ENCODE measurements around the gene COL4A1.

COL4A1 gene

DNA sequence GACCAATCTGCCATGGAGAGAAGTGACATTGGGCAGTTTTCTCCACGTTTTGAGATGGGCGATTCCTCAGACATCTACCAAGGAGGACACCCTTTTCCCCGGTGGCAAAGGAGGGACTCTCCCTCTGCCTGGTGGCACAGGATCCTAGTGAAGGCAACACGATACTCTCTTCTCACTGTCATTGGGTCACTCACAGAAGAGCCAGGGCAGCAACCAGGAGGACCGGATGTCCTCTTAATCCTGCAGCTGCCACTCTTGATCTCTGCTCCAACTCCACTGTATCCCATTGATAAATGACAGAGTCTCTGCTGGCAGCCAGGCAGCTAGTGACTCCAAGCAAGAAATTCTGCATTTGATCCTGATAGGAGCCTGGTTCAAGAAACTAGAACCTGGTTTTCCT, 42.3 kb upstream of the COL4A1 start:
- no peaks in the 10 kb centered on the region for H3K9me3 ChIP-seq (ENCODE audit: control insufficient read depth, low read length)
- no peaks in the 10 kb centered on the region for H3K36me3 ChIP-seq (ENCODE audit: control insufficient read depth, insufficient read depth, low read length)
- H3K4me3 ChIP-seq (ENCODE audit: insufficient read depth, low read depth, low read length) = no peak overlapping the region
- H3K4me1 ChIP-seq (ENCODE audit: control insufficient read depth, insufficient read depth, low read length) = no peaks in the 10 kb centered on the region
- WGBS, 2 experiments = 92 to 94% methylated on average over 5 of the region's 5 CpGs
- H3K27me3 ChIP-seq (ENCODE audit: control insufficient read depth, insufficient read depth, low read length, poor library complexity, severe bottlenecking) = no peaks in the 10 kb centered on the region
- H3K27ac ChIP-seq (ENCODE audit: insufficient read depth, low read depth, low read length, poor library complexity, severe bottlenecking) = no peak overlapping the region

GRCh38 chr13:110348309-110349105, 41.5 kb upstream of the COL4A1 start:
- H3K36me3 ChIP-seq (ENCODE audit: control insufficient read depth, insufficient read depth, low read length) = no peaks in the 10 kb centered on the region
- H3K9me3 ChIP-seq (ENCODE audit: control insufficient read depth, low read length) = no peaks in the 10 kb centered on the region
- WGBS, 2 experiments = 93 to 99% methylated on average over 7 to 8 of the region's 8 CpGs
- no peaks in the 10 kb centered on the region for H3K4me1 ChIP-seq (ENCODE audit: control insufficient read depth, insufficient read depth, low read length)
- H3K4me3 ChIP-seq (ENCODE audit: insufficient read depth, low read depth, low read length) = no peak overlapping the region
- no peak overlapping the region for H3K27ac ChIP-seq (ENCODE audit: insufficient read depth, low read depth, low read length, poor library complexity, severe bottlenecking)
- H3K27me3 ChIP-seq (ENCODE audit: control insufficient read depth, insufficient read depth, low read length, poor library complexity, severe bottlenecking) = no peaks in the 10 kb centered on the region

GRCh38 chr13:110347535-110348308, 40.8 kb upstream of the COL4A1 start:
- 89% methylated on average over 18 of the region's 18 CpGs for WGBS, 2 experiments
- H3K27ac ChIP-seq (ENCODE audit: insufficient read depth, low read depth, low read length, poor library complexity, severe bottlenecking) = no peak overlapping the region
- H3K9me3 ChIP-seq (ENCODE audit: control insufficient read depth, low read length) = no peaks in the 10 kb centered on the region
- H3K36me3 ChIP-seq (ENCODE audit: control insufficient read depth, insufficient read depth, low read length) = no peaks in the 10 kb centered on the region
- H3K27me3 ChIP-seq (ENCODE audit: control insufficient read depth, insufficient read depth, low read length, poor library complexity, severe bottlenecking) = no peaks in the 10 kb centered on the region
- H3K4me1 ChIP-seq (ENCODE audit: control insufficient read depth, insufficient read depth, low read length) = no peaks in the 10 kb centered on the region
- H3K4me3 ChIP-seq (ENCODE audit: insufficient read depth, low read depth, low read length) = no peak overlapping the region

DNA sequence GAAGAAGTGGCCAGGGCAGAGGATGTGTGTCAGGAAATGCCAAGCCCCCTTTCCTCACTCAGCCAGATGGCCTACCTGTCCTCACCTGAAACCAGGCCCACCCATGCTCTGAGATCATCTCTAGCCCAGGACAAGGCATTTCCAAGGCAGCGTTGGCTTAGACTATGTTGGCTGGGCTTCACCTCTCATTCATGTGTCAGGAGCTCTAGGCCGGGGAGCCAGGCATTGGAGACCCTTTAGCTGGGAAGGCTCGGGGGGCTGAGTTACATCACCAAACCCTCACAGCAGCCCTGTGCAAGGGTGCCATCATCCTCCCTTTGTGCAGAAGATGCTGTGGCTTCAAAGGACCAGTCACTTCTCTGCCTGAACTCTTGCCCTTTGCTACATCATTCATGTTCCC, 40.1 kb upstream of the COL4A1 start:
- H3K4me3 ChIP-seq (ENCODE audit: insufficient read depth, low read depth, low read length) = no peak overlapping the region
- peaks cover 4% of the 10 kb centered on the region for H3K4me1 ChIP-seq (ENCODE audit: control insufficient read depth, insufficient read depth, low read length)
- no peaks in the 10 kb centered on the region for H3K9me3 ChIP-seq (ENCODE audit: control insufficient read depth, low read length)
- no peaks in the 10 kb centered on the region for H3K27me3 ChIP-seq (ENCODE audit: control insufficient read depth, insufficient read depth, low read length, poor library complexity, severe bottlenecking)
- no peak overlapping the region for H3K27ac ChIP-seq (ENCODE audit: insufficient read depth, low read depth, low read length, poor library complexity, severe bottlenecking)
- H3K36me3 ChIP-seq (ENCODE audit: control insufficient read depth, insufficient read depth, low read length) = no peaks in the 10 kb centered on the region
- 95% methylated on average over 3 of the region's 3 CpGs for WGBS, 2 experiments

- Histone ChIP-seq H3K4me1 (ENCODE audit: control insufficient read depth, insufficient read depth, low read length) (peaks cover 7% of the 10 kb centered on the region), H3K4me3 (ENCODE audit: insufficient read depth, low read depth, low read length) (no peak overlapping the region), H3K27ac (ENCODE audit: insufficient read depth, low read depth, low read length, poor library complexity, severe bottlenecking) (no peak overlapping the region), H3K9me3 (ENCODE audit: control insufficient read depth, low read length) (no peaks in the 10 kb centered on the region), H3K36me3 (ENCODE audit: control insufficient read depth, insufficient read depth, low read length) (no peaks in the 10 kb centered on the region), H3K27me3 (ENCODE audit: control insufficient read depth, insufficient read depth, low read length, poor library complexity, severe bottlenecking) (no peaks in the 10 kb centered on the region)
- WGBS, 2 experiments = 92 to 93% methylated on average over 17 of the region's 17 CpGs
These were observed 39.7 kb upstream of the COL4A1 start for GRCh38 chr13:110346661-110347067.

- H3K36me3 ChIP-seq (ENCODE audit: control insufficient read depth, insufficient read depth, low read length) = no peaks in the 10 kb centered on the region
- no peak overlapping the region for H3K4me3 ChIP-seq (ENCODE audit: insufficient read depth, low read depth, low read length)
- H3K27me3 ChIP-seq (ENCODE audit: control insufficient read depth, insufficient read depth, low read length, poor library complexity, severe bottlenecking) = no peaks in the 10 kb centered on the region
- peaks cover 9% of the 10 kb centered on the region for H3K4me1 ChIP-seq (ENCODE audit: control insufficient read depth, insufficient read depth, low read length)
- H3K27ac ChIP-seq (ENCODE audit: insufficient read depth, low read depth, low read length, poor library complexity, severe bottlenecking) = no peak overlapping the region
- no peaks in the 10 kb centered on the region for H3K9me3 ChIP-seq (ENCODE audit: control insufficient read depth, low read length)
- WGBS, 2 experiments = 94 to 95% methylated on average over 4 of the region's 4 CpGs
These were observed 38.7 kb upstream of the COL4A1 start for GRCh38 chr13:110345701-110346100.

DNA sequence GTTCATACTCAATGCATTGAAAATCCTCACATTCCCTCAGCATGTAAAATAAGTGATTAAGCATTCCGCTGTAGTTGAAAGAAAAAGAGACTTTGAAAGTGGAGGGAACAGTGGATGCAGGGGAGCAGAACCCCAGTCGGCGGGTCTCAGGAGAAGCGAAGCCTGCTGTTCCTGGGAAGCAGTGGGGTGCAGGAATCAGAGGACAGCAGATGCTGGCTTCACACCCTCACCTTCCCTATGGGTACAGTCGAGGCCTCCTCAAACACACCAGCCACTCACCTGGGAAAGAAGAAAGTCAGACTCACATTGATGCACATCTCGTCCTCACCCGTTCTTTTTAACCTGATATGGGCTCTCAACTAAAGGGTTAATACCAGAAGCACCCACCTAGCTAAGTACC, 38.3 kb upstream of the COL4A1 start:
- WGBS, 2 experiments = 92 to 97% methylated on average over 7 of the region's 7 CpGs
- Histone ChIP-seq H3K36me3 (ENCODE audit: control insufficient read depth, insufficient read depth, low read length) (no peaks in the 10 kb centered on the region), H3K4me1 (ENCODE audit: control insufficient read depth, insufficient read depth, low read length) (peaks cover 14% of the 10 kb centered on the region), H3K27ac (ENCODE audit: insufficient read depth, low read depth, low read length, poor library complexity, severe bottlenecking) (no peak overlapping the region), H3K9me3 (ENCODE audit: control insufficient read depth, low read length) (no peaks in the 10 kb centered on the region), H3K27me3 (ENCODE audit: control insufficient read depth, insufficient read depth, low read length, poor library complexity, severe bottlenecking) (no peaks in the 10 kb centered on the region), H3K4me3 (ENCODE audit: insufficient read depth, low read depth, low read length) (no peak overlapping the region)

DNA sequence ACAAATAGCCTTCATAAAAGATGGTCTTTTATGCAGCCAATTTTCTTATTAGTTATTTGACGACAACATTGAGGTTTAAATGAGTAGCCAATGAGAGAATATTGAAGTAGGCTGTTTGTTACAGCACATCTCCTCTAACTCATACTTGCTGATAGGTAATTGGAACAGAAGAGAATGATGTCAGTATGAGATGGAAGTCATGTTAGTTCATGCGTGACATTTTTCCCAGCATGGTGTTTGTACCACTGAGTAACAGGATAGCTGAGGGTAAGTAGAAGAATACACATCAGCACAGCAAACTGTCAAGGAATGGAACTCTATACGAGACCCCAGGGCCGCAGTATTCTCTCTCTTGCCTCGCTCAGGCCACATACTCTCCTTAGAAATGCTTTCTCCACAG, 37.4 kb upstream of the COL4A1 start:
- 94 to 97% methylated on average over 5 of the region's 5 CpGs for WGBS, 2 experiments
- no peaks in the 10 kb centered on the region for H3K36me3 ChIP-seq (ENCODE audit: control insufficient read depth, insufficient read depth, low read length)

DNA sequence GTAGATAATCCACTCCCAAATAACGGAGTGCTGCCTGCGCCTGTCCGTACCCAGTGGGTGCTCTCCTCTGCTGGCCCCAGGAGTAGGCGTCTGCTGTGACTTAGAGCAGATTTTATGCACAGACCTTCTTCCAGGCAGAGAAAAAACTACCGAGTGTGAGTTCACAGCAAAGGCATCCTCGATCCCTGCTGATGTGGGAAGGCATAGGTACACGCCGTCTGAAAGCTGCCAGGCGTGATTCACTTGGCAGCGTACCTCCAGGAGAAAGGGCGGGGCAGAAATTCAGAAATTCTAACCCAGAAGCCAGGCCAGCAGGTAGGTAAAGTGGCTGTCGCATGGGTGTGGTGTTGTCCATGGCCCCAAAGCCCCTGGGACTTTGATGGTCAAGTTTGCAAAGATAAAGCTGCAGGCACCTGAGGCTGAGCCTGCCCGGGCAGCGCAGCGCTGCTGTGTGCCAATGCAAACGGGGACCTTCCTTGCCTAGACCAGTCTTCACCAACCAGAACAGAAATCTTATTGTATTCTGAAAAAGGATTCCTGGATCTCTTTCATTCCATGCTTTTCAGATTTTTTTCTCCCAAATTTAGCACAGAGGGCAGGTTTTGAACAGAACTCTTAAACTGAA, 36.4 kb upstream of the COL4A1 start:
- peaks cover 24% of the 10 kb centered on the region for H3K4me1 ChIP-seq (ENCODE audit: control insufficient read depth, insufficient read depth, low read length)
- H3K4me3 ChIP-seq (ENCODE audit: insufficient read depth, low read depth, low read length) = no peak overlapping the region
- H3K9me3 ChIP-seq (ENCODE audit: control insufficient read depth, low read length) = no peaks in the 10 kb centered on the region
- no peaks in the 10 kb centered on the region for H3K27me3 ChIP-seq (ENCODE audit: control insufficient read depth, insufficient read depth, low read length, poor library complexity, severe bottlenecking)
- 95% methylated on average over 16 of the region's 16 CpGs for WGBS, 2 experiments
- no peaks in the 10 kb centered on the region for H3K36me3 ChIP-seq (ENCODE audit: control insufficient read depth, insufficient read depth, low read length)
- no peak overlapping the region for H3K27ac ChIP-seq (ENCODE audit: insufficient read depth, low read depth, low read length, poor library complexity, severe bottlenecking)

More for the DNA sequence above, 37.4 kb upstream of the COL4A1 start:
- Histone ChIP-seq H3K9me3 (ENCODE audit: control insufficient read depth, low read length) (no peaks in the 10 kb centered on the region), H3K4me1 (ENCODE audit: control insufficient read depth, insufficient read depth, low read length) (peaks cover 16% of the 10 kb centered on the region), H3K27me3 (ENCODE audit: control insufficient read depth, insufficient read depth, low read length, poor library complexity, severe bottlenecking) (no peaks in the 10 kb centered on the region), H3K27ac (ENCODE audit: insufficient read depth, low read depth, low read length, poor library complexity, severe bottlenecking) (no peak overlapping the region), H3K4me3 (ENCODE audit: insufficient read depth, low read depth, low read length) (no peak overlapping the region)

DNA sequence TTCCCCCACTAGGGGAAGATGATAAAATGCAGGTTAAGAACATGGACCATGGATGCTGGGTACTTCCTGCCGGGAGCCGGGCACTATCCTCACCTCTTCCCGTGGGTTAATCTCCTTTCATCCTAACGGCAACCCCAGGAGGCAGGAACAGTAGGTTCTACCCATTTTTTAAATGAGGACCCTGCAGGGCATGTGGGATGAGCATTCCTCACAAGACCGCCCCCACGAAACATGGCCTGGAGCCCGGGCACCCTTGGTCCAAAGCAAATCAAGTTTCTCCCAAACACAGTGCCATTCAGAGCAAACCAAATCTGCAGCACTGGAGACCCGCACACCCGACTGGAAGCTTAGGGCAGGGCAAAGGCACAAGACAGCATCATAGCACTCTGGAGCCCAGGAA, 35.5 kb upstream of the COL4A1 start:
- 80 to 83% methylated on average over 9 of the region's 9 CpGs for WGBS, 2 experiments
- Histone ChIP-seq H3K4me3 (ENCODE audit: insufficient read depth, low read depth, low read length) (no peak overlapping the region), H3K4me1 (ENCODE audit: control insufficient read depth, insufficient read depth, low read length) (peaks cover 31% of the 10 kb centered on the region), H3K27me3 (ENCODE audit: control insufficient read depth, insufficient read depth, low read length, poor library complexity, severe bottlenecking) (no peaks in the 10 kb centered on the region), H3K36me3 (ENCODE audit: control insufficient read depth, insufficient read depth, low read length) (no peaks in the 10 kb centered on the region), H3K9me3 (ENCODE audit: control insufficient read depth, low read length) (no peaks in the 10 kb centered on the region), H3K27ac (ENCODE audit: insufficient read depth, low read depth, low read length, poor library complexity, severe bottlenecking) (no peak overlapping the region)

Data from ectodermal cell (in vitro differentiated cells).